ENCODE results near the gene CTBP1.

DNA sequence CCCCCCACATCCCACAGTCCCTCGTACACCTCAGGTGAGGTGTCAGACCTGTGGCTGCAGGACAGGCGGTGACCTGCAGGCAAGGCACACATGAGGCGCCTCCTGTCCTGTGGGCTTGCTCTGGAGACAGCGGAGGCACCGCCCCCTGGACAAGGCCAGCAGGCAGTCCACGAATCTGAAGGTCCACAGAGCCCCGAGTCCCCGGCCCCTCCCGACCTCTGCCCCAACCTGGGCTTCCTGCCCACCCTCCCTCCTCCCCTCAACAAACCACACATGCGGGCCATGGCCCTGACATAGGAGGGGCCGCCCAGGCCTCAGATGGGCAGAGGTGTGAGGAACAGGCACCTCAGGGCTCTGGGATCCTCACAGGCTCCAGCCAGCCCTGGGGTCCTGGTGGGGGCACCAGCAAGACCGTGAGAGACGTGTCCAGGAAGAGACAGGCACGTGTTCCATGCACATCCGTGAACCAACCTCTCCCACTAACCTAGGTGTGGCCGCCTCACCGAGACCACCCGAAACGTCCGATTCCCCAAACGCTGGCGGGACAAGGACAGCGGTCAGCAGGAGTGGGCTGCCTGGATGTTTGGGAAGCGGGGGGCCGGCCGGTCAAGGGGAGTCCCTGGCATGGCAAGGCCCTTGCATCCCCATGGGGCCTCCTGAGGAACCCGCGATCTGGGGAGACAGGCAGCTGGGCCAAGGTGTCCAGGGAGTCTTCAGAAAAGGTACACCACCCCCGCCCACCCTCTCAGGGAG is 25.8 kb downstream of the CTBP1 start:
- TF ChIP-seq, protein P1, sequence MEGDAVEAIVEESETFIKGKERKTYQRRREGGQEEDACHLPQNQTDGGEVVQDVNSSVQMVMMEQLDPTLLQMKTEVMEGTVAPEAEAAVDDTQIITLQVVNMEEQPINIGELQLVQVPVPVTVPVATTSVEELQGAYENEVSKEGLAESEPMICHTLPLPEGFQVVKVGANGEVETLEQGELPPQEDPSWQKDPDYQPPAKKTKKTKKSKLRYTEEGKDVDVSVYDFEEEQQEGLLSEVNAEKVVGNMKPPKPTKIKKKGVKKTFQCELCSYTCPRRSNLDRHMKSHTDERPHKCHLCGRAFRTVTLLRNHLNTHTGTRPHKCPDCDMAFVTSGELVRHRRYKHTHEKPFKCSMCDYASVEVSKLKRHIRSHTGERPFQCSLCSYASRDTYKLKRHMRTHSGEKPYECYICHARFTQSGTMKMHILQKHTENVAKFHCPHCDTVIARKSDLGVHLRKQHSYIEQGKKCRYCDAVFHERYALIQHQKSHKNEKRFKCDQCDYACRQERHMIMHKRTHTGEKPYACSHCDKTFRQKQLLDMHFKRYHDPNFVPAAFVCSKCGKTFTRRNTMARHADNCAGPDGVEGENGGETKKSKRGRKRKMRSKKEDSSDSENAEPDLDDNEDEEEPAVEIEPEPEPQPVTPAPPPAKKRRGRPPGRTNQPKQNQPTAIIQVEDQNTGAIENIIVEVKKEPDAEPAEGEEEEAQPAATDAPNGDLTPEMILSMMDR (IDR thresholded peaks at IDR 0.05): no peak
- TF ChIP-seq EP300 (IDR thresholded peaks at IDR 0.05): no peak
